GM12873 (cell line): ENCODE measurements around the gene PHKG2.

Experiments
- TF ChIP-seq, protein P1 (sequence below): IDR thresholded peaks from 2 replicates; pipeline ENCODE4 v1.5.1; 2012; ENCODE audit warnings: low read depth, mild to moderate bottlenecking, moderate library complexity, low read length, control low read depth; ENCODE audit not compliant: insufficient read depth; ENCODE audit errors: missing control alignments

PHKG2 gene

DNA sequence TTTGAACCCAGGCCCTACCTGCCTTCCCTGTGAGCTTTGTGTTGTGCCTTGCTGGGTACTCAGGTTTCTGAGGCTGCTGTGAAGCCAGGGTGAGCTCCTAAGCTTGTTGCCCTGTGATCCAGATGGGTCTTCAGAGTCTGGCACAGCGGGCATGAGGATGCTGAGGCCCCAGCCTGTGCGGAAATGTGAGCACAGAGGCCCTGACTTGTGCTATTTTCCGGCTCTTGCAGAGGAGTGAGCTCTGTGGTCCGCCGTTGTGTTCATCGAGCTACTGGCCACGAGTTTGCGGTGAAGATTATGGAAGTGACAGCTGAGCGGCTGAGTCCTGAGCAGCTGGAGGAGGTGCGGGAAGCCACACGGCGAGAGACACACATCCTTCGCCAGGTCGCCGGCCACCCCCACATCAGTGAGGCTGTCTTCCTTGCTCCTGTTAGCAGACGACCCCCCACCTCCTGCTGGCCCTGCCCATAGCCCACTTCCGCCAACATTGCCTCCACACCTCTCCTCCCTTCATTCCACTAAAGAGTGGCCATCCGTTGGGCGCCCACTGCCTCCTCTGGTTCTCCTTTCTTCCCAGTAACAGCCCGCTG is 2.7 kb downstream of the PHKG2 start:
- TF ChIP-seq, protein P1, sequence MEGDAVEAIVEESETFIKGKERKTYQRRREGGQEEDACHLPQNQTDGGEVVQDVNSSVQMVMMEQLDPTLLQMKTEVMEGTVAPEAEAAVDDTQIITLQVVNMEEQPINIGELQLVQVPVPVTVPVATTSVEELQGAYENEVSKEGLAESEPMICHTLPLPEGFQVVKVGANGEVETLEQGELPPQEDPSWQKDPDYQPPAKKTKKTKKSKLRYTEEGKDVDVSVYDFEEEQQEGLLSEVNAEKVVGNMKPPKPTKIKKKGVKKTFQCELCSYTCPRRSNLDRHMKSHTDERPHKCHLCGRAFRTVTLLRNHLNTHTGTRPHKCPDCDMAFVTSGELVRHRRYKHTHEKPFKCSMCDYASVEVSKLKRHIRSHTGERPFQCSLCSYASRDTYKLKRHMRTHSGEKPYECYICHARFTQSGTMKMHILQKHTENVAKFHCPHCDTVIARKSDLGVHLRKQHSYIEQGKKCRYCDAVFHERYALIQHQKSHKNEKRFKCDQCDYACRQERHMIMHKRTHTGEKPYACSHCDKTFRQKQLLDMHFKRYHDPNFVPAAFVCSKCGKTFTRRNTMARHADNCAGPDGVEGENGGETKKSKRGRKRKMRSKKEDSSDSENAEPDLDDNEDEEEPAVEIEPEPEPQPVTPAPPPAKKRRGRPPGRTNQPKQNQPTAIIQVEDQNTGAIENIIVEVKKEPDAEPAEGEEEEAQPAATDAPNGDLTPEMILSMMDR: no peak

GRCh38 chr16:30753596-30753995 is 5.4 kb downstream of the PHKG2 start:
- TF ChIP-seq, protein P1: no peak

DNA sequence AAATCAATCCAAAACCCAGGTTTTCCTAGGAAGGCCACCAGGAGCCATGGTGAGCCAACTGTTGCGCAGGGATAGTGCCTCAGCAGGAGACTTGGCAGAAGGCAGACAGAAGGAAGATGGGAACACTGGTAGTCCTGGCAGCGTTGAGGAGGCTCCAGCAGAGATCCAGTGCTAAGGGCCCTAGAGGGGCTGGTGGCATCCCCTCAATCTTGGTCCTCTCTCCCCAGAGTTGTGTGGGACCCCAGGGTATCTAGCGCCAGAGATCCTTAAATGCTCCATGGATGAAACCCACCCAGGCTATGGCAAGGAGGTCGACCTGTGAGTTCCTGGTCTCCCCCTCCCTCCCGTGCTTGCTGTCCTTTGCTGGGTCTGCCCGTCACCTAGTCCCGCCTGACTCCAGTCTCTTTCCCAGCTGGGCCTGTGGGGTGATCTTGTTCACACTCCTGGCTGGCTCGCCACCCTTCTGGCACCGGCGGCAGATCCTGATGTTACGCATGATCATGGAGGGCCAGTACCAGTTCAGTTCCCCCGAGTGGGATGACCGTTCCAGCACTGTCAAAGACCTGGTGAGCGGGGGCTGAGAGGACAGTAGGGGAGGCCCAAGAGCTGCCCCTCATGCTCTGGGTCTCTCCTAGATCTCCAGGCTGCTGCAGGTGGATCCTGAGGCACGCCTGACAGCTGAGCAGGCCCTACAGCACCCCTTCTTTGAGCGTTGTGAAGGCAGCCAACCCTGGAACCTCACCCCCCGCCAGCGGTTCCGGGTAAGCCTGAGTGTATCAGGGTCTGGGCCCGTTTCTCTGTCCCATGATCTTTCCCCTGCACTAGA is 7.9 kb downstream of the PHKG2 start:
- TF ChIP-seq, protein P1: no peak

DNA sequence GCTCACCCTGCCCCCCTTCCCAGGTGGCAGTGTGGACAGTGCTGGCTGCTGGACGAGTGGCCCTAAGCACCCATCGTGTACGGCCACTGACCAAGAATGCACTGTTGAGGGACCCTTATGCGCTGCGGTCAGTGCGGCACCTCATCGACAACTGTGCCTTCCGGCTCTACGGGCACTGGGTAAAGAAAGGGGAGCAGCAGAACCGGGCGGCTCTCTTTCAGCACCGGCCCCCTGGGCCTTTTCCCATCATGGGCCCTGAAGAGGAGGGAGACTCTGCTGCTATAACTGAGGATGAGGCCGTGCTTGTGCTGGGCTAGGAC is 8.5 kb downstream of the PHKG2 start:
- TF ChIP-seq, protein P1: no peak

- TF ChIP-seq, protein P1: no peak
Observed at GRCh38 chr16:30757316-30757715, 9.1 kb downstream of the PHKG2 start.

GRCh38 chr16:30758988-30759491 is 10.8 kb downstream of the PHKG2 start:
- TF ChIP-seq, protein P1: no peak

- TF ChIP-seq, protein P1: no peak
Observed at GRCh38 chr16:30760001-30760559, 11.9 kb downstream of the PHKG2 start.
